Measurements from ENCODE around the gene RXYLT1.

RXYLT1 gene

DNA sequence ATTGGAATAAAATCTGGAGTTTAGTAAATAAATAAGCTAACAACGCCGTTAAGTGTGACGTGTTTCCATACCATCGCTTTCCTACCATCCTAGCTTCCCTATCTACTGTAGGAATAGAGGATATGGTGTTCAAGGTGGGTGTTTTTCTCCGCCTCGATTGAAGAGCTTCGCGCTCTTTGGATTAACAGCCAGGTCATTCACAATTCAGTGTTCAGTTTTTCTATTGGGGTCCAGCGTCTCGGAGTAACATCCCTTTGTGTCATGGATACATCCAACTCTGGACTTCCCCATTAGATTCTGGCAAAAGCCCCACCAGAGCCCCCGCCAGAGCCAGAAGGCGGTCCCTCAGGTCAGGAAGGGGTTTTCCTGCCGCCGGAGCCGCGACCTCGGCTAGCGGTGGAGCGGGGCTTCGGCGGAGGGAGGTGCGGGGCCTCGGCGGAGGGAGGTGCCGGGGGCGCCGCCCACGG is 63.6 kb downstream of the RXYLT1 start:
- no peak for DNase-seq (ENCODE audit: low read depth in 2 of 2)

DNA sequence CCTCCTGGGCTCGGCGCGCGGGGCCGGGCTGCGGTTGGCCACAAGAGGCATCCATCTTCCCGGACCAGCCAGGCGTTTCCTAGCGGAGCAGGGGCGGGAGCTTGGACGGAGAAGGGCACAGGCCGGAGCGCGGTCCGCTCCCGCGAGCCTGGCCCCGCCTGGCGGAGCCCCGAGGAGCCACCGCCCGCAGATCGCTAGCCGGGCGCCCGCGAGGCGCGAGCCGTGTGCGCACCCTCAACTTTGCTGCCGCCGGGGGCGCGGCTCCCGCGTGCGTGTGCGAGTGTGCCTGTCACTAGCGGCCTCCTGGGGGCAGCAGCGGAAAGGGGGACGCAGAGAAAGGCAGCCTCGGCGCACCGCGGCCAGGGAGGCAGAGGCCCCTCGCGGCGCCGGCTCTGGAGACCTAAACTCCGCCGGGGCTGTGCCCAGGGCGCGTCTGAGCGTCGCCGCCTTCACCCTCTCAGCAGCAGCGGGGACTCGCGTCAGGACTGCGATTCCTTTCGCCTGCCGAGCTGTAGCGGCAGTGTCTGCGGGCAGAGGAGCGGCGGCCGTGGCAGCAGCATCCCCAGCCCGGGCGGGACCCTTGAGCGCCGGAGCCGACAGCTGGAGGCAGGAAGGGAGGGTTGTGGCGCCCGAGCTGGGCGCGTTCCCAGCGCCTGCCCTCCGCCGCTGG is 64.1 kb downstream of the RXYLT1 start:
- DNase-seq (ENCODE audit: low read depth in 2 of 2), result peak; percentile 23 to 46

DNA sequence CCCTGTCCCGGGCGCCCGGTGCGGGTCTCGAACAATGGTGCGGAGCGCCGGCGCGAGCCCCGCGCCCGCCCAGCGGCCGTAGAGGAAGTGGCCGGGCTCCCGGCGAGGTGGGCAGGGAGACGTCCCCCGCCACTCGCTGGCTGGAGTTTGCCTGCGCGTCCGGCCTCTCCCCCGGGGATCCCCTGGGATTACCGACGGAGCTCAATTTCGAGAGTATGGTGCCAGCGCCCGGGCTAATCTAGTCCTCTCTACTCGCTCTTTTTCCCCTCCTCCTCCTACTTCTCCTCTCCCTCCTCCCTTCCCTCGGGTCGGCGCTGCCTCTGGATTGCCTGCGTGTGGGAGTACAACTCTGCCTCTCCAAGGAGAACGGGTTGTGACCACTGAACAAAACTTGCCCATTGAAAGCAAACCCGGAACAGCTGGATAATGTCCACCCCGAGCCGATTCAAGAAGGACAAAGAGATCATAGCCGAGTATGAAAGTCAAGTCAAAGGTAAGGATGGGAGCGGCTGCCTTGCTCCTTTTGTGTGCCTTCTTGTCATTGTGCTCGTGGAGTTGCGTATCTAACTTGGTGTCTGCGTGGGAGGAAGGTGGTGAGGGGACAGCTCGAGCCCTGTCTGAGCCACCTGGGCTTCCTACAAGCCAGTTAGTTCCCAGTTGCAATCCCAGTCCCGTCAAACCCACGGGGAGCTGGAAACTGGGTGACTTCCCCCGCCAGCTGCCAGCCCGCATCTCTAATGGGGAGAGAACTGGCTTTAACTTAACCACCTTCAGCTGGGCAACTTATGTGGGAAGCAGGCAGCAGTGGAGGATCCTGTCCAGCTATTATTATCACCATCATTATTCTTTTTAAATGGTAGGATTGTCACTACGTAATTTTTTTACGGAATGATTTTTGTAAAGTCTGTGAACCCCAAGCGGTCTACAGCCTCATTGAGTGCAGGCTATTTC is 65.0 kb downstream of the RXYLT1 start, which contains the start of gene SRGAP1:
Gene SRGAP1, plus strand, starts transcription at position 310 of the 951 bp plus-strand sequence. Its CDS starts 117 bp downstream, at position 427.
- no peak for DNase-seq (ENCODE audit: low read depth in 2 of 2)

DNA sequence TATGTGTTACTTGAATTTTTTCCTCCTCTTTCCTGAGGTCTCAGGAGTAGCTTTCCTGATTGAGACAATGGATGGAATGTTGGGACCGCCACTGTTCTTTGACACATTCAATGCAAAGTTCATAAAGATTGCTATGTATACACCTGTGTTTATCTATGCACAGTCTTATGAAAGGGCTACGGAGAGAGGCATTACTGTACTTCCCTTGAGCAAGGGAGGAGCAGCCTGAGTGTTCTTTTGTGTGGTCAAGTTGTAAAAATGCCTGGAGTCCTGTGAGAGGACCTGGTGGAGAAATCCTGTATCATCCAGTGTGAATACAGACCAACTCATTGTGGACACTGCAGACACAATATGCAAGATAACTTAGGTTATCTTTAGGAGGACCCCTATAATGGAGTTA is 66.0 kb downstream of the RXYLT1 start:
- no peak for DNase-seq (ENCODE audit: low read depth in 2 of 2)

DNA sequence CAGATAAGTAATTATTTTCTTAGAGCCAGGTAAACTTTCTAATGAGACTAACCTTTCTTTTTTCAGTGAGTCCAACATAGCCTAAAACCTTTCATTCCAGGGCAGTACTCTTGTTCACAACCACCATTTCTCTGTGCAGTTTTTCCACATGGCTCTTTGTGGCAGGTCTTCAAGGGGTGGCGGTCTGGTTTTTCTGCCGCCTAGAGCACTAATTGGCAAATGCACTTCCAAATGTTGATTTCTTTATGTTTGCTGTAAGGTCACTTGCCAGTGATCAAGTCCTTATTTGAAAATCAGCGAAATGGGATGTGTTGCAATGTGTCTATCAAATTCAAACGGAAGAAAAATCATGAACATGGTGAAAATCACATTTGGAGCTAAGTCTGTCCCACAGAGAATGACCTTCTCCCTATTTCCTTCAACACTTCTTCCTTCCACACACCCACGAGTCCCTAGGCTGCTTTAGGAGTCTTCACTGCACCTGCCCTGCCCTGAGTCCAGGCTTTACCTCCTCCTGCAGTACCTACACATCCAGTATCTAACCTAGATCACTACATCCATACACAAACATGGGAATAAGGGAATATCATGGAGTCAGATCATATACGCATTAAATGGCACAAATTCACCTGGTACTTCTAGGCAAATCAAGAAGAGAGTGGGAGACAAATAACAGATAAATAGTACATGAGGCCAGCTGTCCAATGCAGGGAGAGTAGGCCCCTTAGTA is 66.7 kb downstream of the RXYLT1 start:
- no peak for DNase-seq (ENCODE audit: low read depth in 2 of 2)

DNA sequence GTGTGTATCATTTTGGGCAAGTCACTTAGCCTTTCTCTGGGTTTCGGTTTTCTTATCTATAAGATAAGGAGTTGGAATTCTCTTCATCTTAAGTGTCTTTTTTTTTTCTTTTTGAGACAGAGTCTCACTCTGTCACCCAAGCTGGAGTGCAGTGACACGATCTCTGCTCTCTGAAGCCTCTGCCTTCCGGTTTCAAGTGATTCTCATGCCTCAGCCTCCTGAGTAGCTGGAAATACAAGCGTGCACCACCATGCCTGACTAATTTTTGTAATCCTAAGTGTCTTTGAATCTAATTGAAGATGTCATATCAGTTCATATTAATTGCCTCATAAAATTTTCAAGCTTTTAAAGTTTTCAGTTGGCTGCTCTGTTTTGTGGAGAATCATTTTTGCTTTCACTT is 68.7 kb downstream of the RXYLT1 start:
- DNase-seq (ENCODE audit: low read depth in 2 of 2), result no peak

DNA sequence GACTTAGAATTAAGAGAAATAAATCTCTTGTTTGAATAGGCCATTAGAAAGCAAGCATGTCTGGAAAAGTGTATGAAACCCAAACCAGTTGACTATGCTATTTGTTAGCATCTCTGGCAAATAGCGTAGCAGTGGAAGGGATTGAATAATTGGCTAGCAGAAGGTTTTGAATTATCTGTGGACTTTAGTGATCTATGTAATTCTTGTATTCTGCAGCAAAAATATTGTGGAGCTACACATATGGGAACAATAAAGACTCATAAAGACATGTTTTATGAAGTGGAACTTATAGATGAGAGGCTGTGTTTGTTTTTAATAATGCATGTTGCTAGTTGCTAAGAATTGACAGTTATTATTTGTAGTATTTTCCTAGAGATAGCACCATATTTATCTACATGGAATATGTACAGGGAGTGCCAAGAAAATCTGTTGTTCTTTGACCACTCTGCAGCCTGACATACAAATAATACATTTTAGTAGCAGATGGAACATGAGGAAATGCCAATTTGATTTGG is 69.5 kb downstream of the RXYLT1 start:
- no peak for DNase-seq (ENCODE audit: low read depth in 2 of 2)

DNA sequence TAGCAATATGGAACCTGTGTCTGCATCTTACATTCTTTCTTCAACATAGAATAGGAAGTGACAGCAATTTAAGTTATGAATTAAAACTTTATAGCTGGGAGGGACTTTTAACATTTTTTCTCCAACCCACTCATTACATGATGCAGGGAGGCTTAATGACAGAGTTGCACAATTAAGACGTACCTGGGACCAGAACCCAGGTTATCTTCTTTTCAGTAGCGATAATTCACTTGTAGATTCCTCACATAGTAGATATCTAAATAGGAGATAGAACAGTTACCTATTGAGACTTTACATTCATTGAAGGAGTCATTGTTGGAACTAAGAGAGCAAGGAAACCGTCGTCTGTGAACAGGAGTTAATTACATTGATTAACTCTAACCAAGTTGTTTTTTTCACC is 69.9 kb downstream of the RXYLT1 start:
- DNase-seq (ENCODE audit: low read depth in 2 of 2), result no peak

DNA sequence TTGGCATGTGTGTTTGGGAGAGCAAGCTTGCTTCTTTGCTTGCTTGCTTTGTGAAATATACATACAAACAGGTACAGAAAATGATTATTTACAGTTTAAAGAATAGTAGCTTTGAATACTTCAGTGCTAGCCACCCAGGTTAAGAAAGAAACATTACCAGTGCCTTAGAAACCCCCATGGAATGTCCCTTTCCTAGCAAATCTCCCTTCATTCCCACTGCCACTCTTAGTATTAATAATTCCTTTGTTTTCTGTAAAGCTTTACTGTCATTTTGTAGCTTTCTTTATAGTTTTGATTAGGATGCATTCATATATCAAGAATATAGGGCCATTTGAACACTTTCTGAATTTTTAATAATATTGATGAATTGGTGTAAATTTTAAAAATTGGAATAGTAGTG is 74.3 kb downstream of the RXYLT1 start:
- DNase-seq (ENCODE audit: low read depth in 2 of 2), result no peak

DNA sequence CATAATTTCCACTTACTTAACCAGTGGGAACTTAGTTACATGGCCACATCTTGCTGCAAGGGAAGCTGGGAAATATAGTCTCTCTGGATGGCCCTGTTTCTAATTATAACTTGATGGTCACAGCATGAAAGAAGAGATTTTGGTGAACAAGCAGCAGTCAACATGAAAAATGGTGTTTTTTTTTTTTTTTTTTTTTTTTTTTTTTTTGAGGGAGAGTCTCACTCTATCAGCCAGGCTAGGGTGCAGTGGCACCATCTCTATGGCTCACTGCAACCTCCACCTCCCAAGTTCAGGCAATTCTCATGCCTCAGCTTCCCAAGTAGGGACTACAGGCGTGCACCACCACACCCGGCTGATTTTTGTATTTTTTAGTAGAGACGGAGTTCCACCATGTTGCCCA is 75.6 kb downstream of the RXYLT1 start:
- DNase-seq (ENCODE audit: low read depth in 2 of 2), result no peak

DNA sequence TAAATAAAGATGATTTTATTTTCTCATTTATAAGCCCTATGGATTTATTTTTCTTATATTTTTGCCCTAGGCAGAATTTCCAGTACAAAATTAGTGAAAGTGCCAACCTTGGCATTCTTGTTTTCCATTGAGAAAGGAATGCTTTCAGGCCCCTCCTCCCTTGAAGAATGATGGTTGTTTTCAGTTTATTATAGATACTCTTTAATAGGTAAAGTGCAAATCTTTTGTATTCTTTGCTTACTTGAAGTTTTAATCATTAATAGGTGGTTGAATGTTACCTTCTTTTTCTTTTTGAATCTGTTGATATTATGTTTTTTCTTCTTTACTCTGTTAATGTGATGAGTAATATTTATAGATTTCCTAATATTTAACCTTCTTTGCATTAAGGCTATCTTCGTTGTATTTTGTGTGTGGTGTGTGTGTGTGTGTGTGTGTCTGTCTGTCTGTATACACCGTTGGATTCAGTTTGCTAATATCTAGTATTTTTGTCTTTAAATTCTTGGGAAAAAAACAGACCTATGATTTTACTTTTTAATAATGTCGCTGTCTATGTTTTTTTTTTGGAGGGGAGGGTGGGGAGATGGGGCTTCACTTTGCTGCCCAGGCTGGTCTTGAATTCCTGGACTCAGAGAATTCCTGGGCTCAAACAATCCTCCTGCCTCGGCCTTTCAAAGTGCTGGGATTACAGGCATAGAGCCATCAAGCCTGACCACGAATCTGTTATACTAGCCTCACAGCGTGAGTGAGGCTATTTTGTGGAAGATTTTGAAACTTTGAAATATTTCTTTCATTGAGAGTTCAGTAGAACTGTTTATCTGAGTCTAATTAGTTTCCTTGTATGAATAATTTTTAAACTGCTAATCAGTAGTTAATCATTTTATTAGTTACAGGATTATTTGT is 78.3 kb downstream of the RXYLT1 start:
- no peak for DNase-seq (ENCODE audit: low read depth in 2 of 2)

Measured in stimulated activated CD4-positive, alpha-beta T cell treated with anti-CD3 and anti-CD28 coated beads, Interleukin-1b, Interleukin-23, amount 100 ng/mL, for 1 hour (primary cell).